H9 (cell line): ENCODE results near the gene PTGFR. TPM values are rescaled to one million over a fixed set of nuclear protein-coding genes. Genes with fewer than 3 reads are reported as not detected.

ENCODE experiments used
- DNase-seq: peaks from one replicate; pipeline ENCODE4 v3.0.0-alpha.2; 2017
- H2AFZ ChIP-seq: one replicate; pipeline ENCODE4 v1.6.1; 2013; ENCODE audit warnings: mild to moderate bottlenecking, low read length, control low read depth, moderate library complexity
- H2AK5ac ChIP-seq: 2 replicates; pipeline ENCODE4 v1.6.1; 2013; ENCODE audit warnings: low read length, control low read depth, mixed read lengths; ENCODE audit not compliant: insufficient read length
- H2BK120ac ChIP-seq: one replicate; pipeline ENCODE4 v1.6.1; 2013; ENCODE audit warnings: low read depth, mild to moderate bottlenecking, low read length, control low read depth, inconsistent platforms; ENCODE audit not compliant: poor library complexity, severe bottlenecking
- H2BK12ac ChIP-seq: 2 replicates; pipeline ENCODE4 v1.6.1; 2013; ENCODE audit warnings: low read length, control low read depth, mixed read lengths, low read depth; ENCODE audit not compliant: insufficient read length
- H2BK15ac ChIP-seq: 2 replicates; pipeline ENCODE4 v1.6.1; 2013; ENCODE audit warnings: low read depth, low read length, control low read depth
- H2BK20ac ChIP-seq: one replicate; pipeline ENCODE4 v1.6.1; 2013; ENCODE audit warnings: low read depth, mild to moderate bottlenecking, low read length, control low read depth, inconsistent platforms; ENCODE audit not compliant: poor library complexity, severe bottlenecking
- H2BK5ac ChIP-seq: 2 replicates; pipeline ENCODE4 v1.6.1; 2013; ENCODE audit warnings: low read length, control low read depth, mixed read lengths; ENCODE audit not compliant: insufficient read length
- H3K14ac ChIP-seq: 2 replicates; pipeline ENCODE4 v1.6.1; 2013; ENCODE audit warnings: low read length, control low read depth; ENCODE audit not compliant: insufficient read depth
- H3K18ac ChIP-seq: 2 replicates; pipeline ENCODE4 v1.6.1; 2013; ENCODE audit warnings: low read depth, mild to moderate bottlenecking, mixed read lengths, low read length, control low read depth; ENCODE audit not compliant: insufficient read length
- H3K23ac ChIP-seq: 2 replicates; pipeline ENCODE4 v1.6.1; 2013; ENCODE audit warnings: low read length, control low read depth, mixed read lengths, low read depth; ENCODE audit not compliant: insufficient read length
- H3K23me2 ChIP-seq: 2 replicates; pipeline ENCODE4 v1.6.1; 2013; ENCODE audit warnings: low read depth, mild to moderate bottlenecking, mixed read lengths, low read length, control low read depth; ENCODE audit not compliant: insufficient read length, poor library complexity, severe bottlenecking
- H3K27ac ChIP-seq: 2 replicates; pipeline ENCODE4 v1.5.1; 2013; ENCODE audit warnings: low read length, control low read depth, mixed read lengths, low read depth; ENCODE audit not compliant: insufficient read length
- H3K27me3 ChIP-seq: 2 replicates; pipeline ENCODE4 v1.6.1; 2013; ENCODE audit warnings: low read length, control low read depth, inconsistent platforms; ENCODE audit not compliant: insufficient read depth
- H3K4ac ChIP-seq: 2 replicates; pipeline ENCODE4 v1.6.1; 2013; ENCODE audit warnings: low read depth, mild to moderate bottlenecking, control low read depth, inconsistent platforms, low read length, moderate library complexity
- H3K4me1 ChIP-seq: 2 replicates; pipeline ENCODE4 v1.6.1; 2013; ENCODE audit warnings: low read length, control low read depth, inconsistent platforms; ENCODE audit not compliant: insufficient read depth
- H3K4me2 ChIP-seq: 2 replicates; pipeline ENCODE4 v1.6.1; 2013; ENCODE audit warnings: low read length, control low read depth, mixed read lengths; ENCODE audit not compliant: insufficient read length, insufficient read depth
- H3K56ac ChIP-seq: 2 replicates; pipeline ENCODE4 v1.6.1; 2013; ENCODE audit warnings: low read depth, mild to moderate bottlenecking, mixed read lengths, low read length, control low read depth; ENCODE audit not compliant: insufficient read length
- H3K79me1 ChIP-seq: 2 replicates; pipeline ENCODE4 v1.6.1; 2013; ENCODE audit warnings: low read depth, mild to moderate bottlenecking, moderate library complexity, low read length, control low read depth, inconsistent platforms; ENCODE audit not compliant: insufficient read depth, poor library complexity, severe bottlenecking
- H3K79me2 ChIP-seq: 2 replicates; pipeline ENCODE4 v1.6.1; 2013; ENCODE audit warnings: low read length, control low read depth, inconsistent platforms; ENCODE audit not compliant: insufficient read depth
- H3K9ac ChIP-seq: 2 replicates; pipeline ENCODE4 v1.6.1; 2013; ENCODE audit warnings: low read length, control low read depth, mixed read lengths; ENCODE audit not compliant: insufficient read length; ENCODE audit errors: extremely low read depth
- H3K9me3 ChIP-seq: one replicate; pipeline ENCODE4 v1.6.1; 2013; ENCODE audit warnings: low read depth, low read length, inconsistent platforms; ENCODE audit not compliant: control insufficient read depth
- H3T11ph ChIP-seq: one replicate; pipeline ENCODE4 v1.6.1; 2013; ENCODE audit warnings: mild to moderate bottlenecking, low read length, control low read depth, inconsistent platforms
- H4K20me1 ChIP-seq: one replicate; pipeline ENCODE4 v1.6.1; 2013; ENCODE audit not compliant: control insufficient read depth, insufficient read length, insufficient read depth
- H4K5ac ChIP-seq: 2 replicates; pipeline ENCODE4 v1.6.1; 2013; ENCODE audit warnings: low read depth, mild to moderate bottlenecking, mixed read lengths, low read length, control low read depth; ENCODE audit not compliant: insufficient read length
- H4K8ac ChIP-seq: replicated peaks from 2 replicates; pipeline ENCODE4 v1.6.1; 2013; ENCODE audit warnings: low read length, control low read depth, mixed read lengths, low read depth; ENCODE audit not compliant: insufficient read length
- H4K91ac ChIP-seq: 2 replicates; pipeline ENCODE4 v1.6.1; 2013; ENCODE audit warnings: low read depth, mild to moderate bottlenecking, moderate library complexity, mixed read lengths, low read length, control low read depth; ENCODE audit not compliant: insufficient read length
- H3K27ac Mint-ChIP-seq, 3 experiments: 2 replicates in 2 of 3; 3 replicates in 1 of 3; pipeline ENCODE4 v1.8.0; 2020 to 2021; ENCODE audit warnings: mixed read lengths in 3 of 3, mild to moderate bottlenecking in 1 of 3, moderate library complexity in 1 of 3
- H3K27me3 Mint-ChIP-seq: 2 replicates; pipeline ENCODE4 v1.8.0; 2021; ENCODE audit warnings: low read depth, mild to moderate bottlenecking, moderate library complexity, mixed read lengths
- H3K36me3 Mint-ChIP-seq, 3 experiments: 2 replicates in 2 of 3; 3 replicates in 1 of 3; pipeline ENCODE4 v1.8.0; 2020 to 2021; ENCODE audit warnings: low read depth in 3 of 3, mixed read lengths in 3 of 3; ENCODE audit not compliant: insufficient read depth in 1 of 3
- H3K4me1 Mint-ChIP-seq, 2 experiments: 2 replicates each; pipeline ENCODE4 v1.8.0; 2020; ENCODE audit warnings: mixed read lengths in 2 of 2
- H3K4me3 Mint-ChIP-seq, 2 experiments: 2 replicates in 1 of 2; 3 replicates in 1 of 2; pipeline ENCODE4 v1.8.0; 2020 to 2021; ENCODE audit warnings: mild to moderate bottlenecking in 2 of 2, mixed read lengths in 2 of 2, moderate library complexity in 1 of 2
- H3K9me3 Mint-ChIP-seq, 2 experiments: 2 replicates in 1 of 2; 3 replicates in 1 of 2; pipeline ENCODE4 v1.8.0; 2020; ENCODE audit warnings: mild to moderate bottlenecking in 2 of 2, mixed read lengths in 2 of 2, moderate library complexity in 1 of 2
- CTCF ChIP-seq: fragments of 200-600 bp; sonication (generic); conservative IDR thresholded peaks from 3 replicates; pipeline ENCODE4 v1.8.0; 2021; ENCODE audit warnings: antibody characterized with exemption, mild to moderate bottlenecking
- WGBS: extraction: QIAGEN DNeasy Blood & Tissue Kit; methylation state at CpG from one replicate; pipeline ENCODE4 v1.1.7; 2013; ENCODE audit warnings: missing lambda C conversion rate, low lambda C conversion rate, mixed read lengths; ENCODE audit not compliant: insufficient read length; ENCODE audit errors: extremely low coverage; 5-methylcytosine and 5-hydroxymethylcytosine counted together
- total RNA-seq: library from RNA; stranded (reverse); gene quantifications from 2 replicates; pipeline ENCODE4 v1.2.1, GENCODE V29; 2021

Gene PTGFR
- total RNA-seq, 1 experiment from 2014 or later = not detected

GRCh38 chr1:78547081-78547480 is 56.3 kb downstream of the PTGFR start:
- WGBS = no CpG with 5 or more reads among the region's 1 CpG
- H3K36me3 Mint-ChIP-seq = peaks cover 0 to 5% (median 2%) of the 10 kb centered on the region in 3 experiments; a peak in 2 of 7 replicates

More at GRCh38 chr1:78547081-78547480, 56.3 kb downstream of the PTGFR start:
- H2BK120ac ChIP-seq = no peak overlapping the region
- H3K56ac ChIP-seq = no peak overlapping the region
- no peak overlapping the region for H2BK12ac ChIP-seq
- H2AK5ac ChIP-seq = no peak overlapping the region
- H3K27ac ChIP-seq = no peak overlapping the region
- DNase-seq = no peak
- H2BK20ac ChIP-seq = no peak overlapping the region
- no peak overlapping the region for H3K4me2 ChIP-seq
- no peak overlapping the region for H2AFZ ChIP-seq
- Mint-ChIP-seq H3K9me3 (peaks cover 21 to 30% of the 10 kb centered on the region in 2 experiments; a peak in 4 of 5 replicates), H3K4me3 (no peak overlapping the region), H3K27ac (no peak overlapping the region), H3K27me3 (peaks cover 4% of the 10 kb centered on the region; the same call in 1 of the 2 replicates), H3K4me1 (no peaks in the 10 kb centered on the region)
- no peaks in the 10 kb centered on the region for H3K23me2 ChIP-seq
- H3K27me3 ChIP-seq = no peaks in the 10 kb centered on the region
- H3K14ac ChIP-seq = no peak overlapping the region
- H4K8ac ChIP-seq = no peak overlapping the region
- no peak overlapping the region for H3K9ac ChIP-seq
- no peaks in the 10 kb centered on the region for H3K9me3 ChIP-seq
- no peak overlapping the region for H3K4ac ChIP-seq
- H2BK5ac ChIP-seq = no peak overlapping the region
- no peak overlapping the region for H3K18ac ChIP-seq
- no peaks in the 10 kb centered on the region for H3K4me1 ChIP-seq
- no peak for TF ChIP-seq CTCF
- H2BK15ac ChIP-seq = no peak overlapping the region
- H3K79me1 ChIP-seq = no peaks in the 10 kb centered on the region
- no peak overlapping the region for H3K23ac ChIP-seq
- no peak overlapping the region for H3T11ph ChIP-seq
- H4K91ac ChIP-seq = no peak overlapping the region
- no peaks in the 10 kb centered on the region for H4K20me1 ChIP-seq
- no peaks in the 10 kb centered on the region for H3K79me2 ChIP-seq
- no peak overlapping the region for H4K5ac ChIP-seq
